Mucosa of gallbladder (tissue), 1 donor: ENCODE data around the gene MELTF. TPM values are rescaled to one million over a fixed set of nuclear protein-coding genes. Genes with fewer than 3 reads are reported as not detected.

Experiments
- DNase-seq: peaks from one replicate; pipeline ENCODE4 v3.0.0-alpha.2; 2020; ENCODE audit warnings: low spot score
- total RNA-seq: library from RNA; stranded (reverse); gene quantifications from one replicate; pipeline ENCODE4 v1.2.1, GENCODE V29; 2021
- donor health status: DM: no; HTN: no; CAD: no.

The MELTF gene
- total RNA-seq, 1 donor from 2014 or later = 2.8 TPM

DNA sequence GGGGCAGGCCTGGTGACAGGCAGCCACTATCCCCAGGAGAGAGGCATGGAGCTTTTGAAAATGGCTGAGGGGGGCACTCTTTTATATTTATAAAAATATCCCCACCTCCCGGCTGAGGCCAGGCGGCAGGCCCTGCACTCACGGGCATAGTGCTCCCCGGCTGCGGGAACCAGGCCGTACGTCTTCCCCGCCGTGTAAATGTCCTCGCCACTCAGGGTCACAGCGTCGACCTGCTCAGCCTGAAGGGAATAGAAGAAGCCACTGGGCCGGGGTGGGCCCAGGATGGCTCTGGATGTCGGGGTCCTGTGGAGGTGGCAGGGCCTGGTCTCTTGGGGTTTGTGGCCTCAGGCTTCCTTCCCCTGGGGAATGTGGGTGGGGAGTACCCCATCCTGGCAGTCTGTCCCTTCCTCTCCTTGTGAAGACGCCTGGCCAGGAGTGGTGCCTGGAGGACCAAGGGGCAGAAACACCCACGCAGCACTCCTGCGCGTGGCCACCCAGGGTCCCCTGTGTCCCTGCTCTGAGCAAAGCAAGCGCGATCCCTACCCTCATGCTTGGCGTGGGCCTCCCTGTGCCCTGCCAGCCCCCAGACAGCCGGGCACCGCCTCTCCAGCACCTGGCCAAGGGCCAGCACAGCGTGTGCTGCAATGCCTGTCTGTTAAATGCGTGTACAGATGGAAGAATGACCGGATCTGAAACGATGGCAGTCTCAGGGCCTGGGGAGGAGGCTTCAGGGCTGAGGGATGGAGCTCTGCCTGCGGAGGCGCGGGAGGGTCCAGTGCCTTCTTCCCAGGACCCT is 18.9 kb downstream of the MELTF start:
- no peak for DNase-seq

DNA sequence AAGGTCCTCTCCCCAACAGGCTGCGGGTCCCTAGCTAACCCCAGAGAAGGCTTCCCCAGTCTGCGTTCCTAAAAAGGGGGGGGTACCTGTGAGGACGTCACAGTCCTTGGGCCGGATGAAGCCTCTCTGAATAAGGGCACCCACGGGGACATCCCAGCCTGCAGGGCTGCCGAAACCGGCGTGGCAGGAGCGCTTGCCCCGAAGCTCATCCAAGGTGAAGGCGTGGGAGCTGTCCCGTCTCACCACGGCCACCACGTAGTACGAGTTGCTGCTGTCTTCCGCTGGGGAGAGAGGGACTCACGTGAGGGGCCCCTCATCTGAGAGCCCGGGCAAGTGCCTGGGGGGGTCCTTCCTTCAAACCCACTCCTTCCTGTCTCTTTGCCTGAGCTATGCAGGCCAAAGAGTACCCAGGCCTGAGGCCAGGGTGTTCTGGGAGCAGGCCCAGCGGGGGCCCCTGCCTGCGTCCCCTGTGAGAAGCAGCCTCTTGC is 20.0 kb downstream of the MELTF start:
- no peak for DNase-seq

DNA sequence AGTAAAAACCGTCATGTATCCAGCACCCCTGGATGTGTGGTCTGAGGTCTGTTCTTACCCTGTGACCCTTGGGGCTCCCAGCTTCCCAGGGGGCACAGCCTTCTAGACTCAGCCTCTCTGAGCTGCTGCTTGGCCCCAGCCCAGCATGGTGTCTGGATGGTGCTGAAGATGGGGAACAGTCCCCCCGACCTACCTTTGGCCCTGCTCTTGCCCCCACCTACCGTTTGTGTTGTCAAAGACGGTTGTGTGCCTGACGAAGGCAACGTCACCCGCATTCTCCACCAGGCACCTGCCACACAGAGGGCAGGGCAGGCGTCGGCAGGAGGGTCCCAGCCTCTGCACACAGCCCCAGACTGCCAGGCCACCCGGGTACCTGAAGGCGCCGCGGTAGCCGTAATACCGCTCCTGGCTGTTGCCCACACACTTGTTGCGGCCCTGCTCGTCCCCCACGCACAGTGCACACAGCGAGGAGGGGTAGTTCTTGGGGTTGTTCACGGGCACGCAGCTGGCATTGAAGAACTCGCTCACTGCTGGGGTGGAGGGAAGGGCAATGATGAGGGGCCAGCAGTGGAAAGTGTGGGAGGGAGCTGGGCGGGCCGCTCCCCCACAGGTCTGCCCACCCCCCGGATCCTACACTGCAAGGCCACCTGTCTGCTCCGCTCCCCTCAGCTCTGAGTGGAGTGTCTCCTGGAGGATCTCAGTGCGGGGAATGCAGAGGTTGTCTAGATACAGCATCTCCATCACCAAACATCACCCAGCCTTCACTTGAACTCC is 21.0 kb downstream of the MELTF start:
- DNase-seq = no peak

- no peak for DNase-seq
Measured at GRCh38 chr3:197007953-197008352, 21.7 kb downstream of the MELTF start.

DNA sequence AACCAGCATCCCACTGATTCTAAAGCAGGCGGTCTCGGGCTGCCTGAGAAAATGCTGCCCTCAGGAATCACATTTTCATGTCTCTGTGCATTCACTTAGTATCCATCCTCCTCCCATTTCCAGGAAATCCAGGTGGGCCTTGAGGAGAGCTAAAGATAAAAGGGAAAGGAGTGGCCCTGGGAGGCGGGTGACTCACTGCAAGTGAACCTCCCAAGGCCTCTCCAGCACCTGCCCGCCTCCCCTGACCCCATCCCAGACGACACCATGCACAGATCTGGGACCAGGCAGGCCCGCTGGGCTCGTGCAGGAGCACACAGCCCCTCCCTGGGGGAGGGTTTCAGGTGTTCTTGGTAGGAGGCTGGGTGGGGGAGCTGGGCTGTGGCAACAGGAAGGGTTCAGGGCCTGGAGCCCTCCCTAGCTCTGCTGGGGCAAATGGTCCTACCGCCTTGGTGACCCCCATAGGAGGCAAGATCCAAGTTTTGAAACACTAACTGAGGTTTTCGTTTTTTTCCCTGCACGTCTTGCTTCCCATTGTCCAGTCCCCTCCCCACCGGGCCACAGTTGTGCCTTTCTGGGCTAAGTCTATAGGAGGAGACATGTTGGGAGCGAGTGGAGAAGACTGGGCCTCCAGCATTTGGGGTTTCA is 22.2 kb downstream of the MELTF start:
- no peak for DNase-seq

GRCh38 chr3:197006860-197007259 is 22.8 kb downstream of the MELTF start:
- DNase-seq = no peak

GRCh38 chr3:197006446-197006845 is 23.2 kb downstream of the MELTF start:
- DNase-seq = no peak

GRCh38 chr3:197003461-197004385 is 25.9 kb downstream of the MELTF start:
- no peak for DNase-seq

DNA sequence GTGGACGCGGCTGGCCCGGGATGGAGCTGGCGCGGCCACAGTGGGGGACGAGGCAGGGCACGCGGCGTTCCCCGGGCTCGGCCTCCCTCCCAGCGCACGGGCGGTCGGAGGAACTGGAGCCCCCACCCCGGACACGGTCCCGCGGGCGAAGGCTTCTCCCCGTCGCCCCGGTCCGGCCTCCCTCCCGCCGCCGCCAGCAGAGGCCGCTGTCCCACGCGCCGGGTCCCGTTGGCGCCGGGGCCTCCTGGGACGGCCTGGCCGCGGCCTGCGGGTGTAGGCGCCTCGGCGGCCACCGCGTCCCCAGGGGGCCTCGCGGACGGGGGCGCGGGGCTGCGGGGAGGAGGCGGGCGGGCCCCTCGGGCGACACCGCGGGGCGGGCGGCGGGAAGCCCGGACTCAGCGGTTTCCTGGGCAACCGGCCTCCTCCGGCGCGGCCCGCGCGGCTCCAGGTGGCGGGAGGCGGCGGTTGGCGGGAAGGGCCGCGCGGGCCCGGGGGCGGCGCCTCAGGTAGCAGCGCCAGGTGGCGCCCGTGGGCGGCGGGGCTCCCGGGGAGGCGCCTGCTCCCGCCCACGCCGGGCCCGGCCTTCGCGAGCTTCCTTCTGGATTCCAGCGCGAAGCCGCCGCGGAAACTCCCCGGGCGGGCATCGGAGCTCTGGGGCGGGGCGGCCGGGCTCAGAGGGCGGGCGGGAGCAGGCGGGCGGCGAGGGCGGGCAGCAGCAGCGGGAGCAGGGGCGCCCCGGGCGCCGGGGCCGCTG is 26.7 kb downstream of the MELTF start:
- DNase-seq = peak; percentile 80

DNA sequence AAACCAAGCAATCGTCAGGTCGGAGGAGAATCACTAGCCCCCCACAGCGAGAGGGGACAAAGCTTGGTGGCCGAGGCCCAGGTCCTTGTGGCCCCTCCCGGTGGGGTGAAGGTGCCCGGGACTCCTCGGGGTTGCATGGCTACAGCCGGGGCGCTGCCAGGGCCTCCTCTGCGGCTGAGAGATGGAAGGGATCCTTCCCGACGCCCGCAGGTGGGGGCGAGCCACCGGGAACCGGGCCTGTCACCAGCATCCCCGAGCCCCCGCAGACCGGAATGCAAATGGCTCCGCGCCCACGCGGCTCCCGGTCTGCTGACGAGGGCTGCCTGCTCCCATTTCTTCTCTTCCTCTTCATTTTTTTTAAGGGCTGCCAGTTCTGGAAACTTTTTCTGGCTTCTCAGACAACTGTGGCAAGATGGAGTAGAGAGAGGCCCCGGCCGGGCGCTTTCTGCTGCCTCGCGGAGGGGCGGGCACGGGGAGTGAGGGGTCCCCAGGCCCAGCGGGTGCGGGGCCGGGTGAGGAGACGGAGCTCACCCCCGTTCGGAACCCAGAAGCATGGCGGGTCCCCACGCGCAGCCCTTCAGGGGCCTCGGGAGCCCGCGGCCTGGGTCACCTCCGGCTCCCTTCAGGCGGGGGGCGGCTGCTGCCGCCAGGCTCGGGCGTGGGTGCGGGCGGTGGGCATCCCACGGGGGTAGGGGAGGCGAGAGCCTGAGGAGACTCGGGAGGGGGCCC is 27.5 kb downstream of the MELTF start:
- no peak for DNase-seq

GRCh38 chr3:197001106-197001971 is 28.3 kb downstream of the MELTF start:
- DNase-seq = no peak

DNA sequence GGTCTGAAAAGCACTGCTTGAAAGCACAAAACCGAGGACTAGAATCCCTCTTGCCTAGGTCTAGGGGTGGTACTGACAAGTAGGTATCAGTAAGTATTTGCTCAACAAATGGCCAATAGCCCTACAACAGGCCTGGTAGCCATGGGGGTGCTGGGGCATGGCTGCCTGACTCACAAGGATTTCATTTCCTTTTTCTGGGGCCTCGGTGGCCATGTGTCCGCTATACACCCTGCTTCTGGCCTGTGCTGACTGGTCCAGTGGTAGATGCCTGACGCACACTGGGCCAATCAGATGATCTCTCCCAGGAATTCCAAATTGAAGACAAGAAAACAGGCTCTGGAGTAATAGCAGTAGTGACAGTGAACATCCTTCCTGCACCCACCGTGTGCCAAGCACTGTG is 29.4 kb downstream of the MELTF start:
- DNase-seq = no peak

- no peak for DNase-seq
Measured at GRCh38 chr3:196998966-196999760, 30.5 kb downstream of the MELTF start.

- no peak for DNase-seq
Measured at GRCh38 chr3:196997311-196997710, 32.3 kb downstream of the MELTF start.

DNA sequence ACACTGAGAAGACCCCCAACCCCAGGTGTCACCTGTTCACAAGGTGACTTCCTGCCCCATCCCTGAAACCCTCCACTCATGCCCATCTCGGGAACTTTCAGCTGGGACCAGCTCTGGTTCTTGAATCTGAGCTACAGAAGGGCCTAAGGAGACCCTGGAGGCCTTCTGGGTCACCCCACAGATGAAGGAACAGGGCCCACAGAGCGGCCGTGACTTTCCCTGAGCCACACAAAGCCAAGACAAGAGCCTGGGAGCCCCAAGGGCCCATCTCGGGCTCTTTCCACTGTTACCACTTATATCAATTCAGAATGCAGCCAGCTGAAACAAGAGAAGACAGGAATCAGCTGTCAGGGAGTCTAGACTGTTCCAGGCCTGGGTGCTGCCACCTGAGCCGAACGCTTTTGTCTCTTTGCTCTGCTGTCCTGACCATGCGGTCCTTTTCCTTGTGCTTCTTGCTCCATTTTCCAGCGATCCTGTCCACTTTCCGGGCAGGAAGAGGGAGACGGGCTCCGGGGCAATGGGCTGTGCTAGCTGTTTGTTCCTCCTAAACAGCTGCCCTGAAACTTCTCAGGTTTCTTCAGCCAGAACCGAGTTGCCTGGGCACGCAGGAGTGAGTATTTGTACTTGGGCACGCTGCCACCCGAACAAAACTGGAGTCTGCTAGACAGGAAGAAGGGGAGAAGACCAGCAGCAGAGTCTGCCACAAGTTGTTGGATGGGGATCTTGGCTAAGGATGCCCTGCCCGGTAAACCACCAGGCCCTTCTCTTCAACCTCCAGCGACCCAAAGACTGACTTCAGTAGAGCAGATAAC is 33.0 kb downstream of the MELTF start:
- DNase-seq = no peak

DNA sequence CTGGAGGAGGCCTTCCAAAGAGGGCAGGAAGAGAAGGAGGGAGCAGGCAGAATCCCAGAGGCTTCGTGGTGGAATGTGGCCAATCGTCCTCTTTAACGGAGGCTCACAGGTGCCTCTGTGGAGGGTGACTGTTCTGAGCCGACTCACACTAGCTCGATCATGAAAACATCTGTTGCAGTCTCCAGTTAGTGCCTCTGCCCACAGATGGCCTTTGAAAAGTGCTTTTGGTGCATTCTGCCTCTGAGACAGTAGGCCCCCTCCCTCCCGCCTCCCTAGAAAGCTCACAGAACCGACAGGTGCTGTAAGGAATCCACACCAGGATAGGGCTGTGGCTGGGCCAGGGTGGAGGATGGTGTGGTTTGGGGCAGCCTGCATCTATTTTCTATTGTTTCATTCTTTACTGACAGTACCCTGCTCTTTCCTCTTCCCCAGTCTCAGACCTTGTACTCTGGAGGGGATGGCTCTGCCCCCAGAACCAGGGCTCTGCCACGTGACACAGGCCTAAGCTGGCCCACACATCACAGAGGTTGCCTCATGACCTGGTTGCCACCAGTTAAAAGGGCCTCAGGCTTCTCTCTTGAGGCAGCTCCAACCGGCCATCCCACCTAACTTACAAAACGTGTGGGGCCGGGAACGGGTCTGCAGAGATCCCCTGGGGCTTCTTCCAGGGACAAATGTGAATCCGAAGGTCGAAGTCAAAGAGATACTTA is 33.8 kb downstream of the MELTF start:
- no peak for DNase-seq

- no peak for DNase-seq
Measured at GRCh38 chr3:196995027-196995426, 34.6 kb downstream of the MELTF start.
